ENCODE measurements around the gene STK10.
"Not testable (repeated sequence)": the region's sequence is repeated elsewhere in the genome, so short reads cannot be mapped to it uniquely, and the experiment has no call there.

STK10 gene

GRCh38 chr5:172038167-172038566 is 149.9 kb downstream of the STK10 start:
- H3K36me3 ChIP-seq (ENCODE audit: insufficient read depth, insufficient read length, low read length) = no peaks in the 10 kb centered on the region
- no peaks in the 10 kb centered on the region for H3K27me3 ChIP-seq (ENCODE audit: insufficient read depth, insufficient read length)
- H3K9me3 ChIP-seq (ENCODE audit: insufficient read depth, low read length) = no peaks in the 10 kb centered on the region
- no peak for TF ChIP-seq ZNF274 (IDR thresholded peaks at IDR 0.05; ENCODE audit: low read depth, low read length)
- no peak for TF ChIP-seq YY1 (IDR thresholded peaks at IDR 0.05; ENCODE audit: insufficient read depth, insufficient read length)
- TF ChIP-seq SUZ12 (IDR thresholded peaks at IDR 0.05; ENCODE audit: extremely low read depth, insufficient read depth, insufficient read length) = no peak
- no peak overlapping the region for H3K4me3 ChIP-seq (ENCODE audit: insufficient read length, low read depth)
- H3K4me1 ChIP-seq (ENCODE audit: insufficient read depth, insufficient read length) = no peaks in the 10 kb centered on the region
- DNase-seq (ENCODE audit: low read depth, low spot score) = no peak
- H3K9ac ChIP-seq (ENCODE audit: insufficient read length, low read depth) = no peak overlapping the region

GRCh38 chr5:172035049-172035448 is 153.0 kb downstream of the STK10 start:
- no peaks in the 10 kb centered on the region for H3K36me3 ChIP-seq (ENCODE audit: insufficient read depth, insufficient read length, low read length)
- no peak overlapping the region for H3K9ac ChIP-seq (ENCODE audit: insufficient read length, low read depth)
- DNase-seq (ENCODE audit: low read depth, low spot score) = no peak
- H3K4me3 ChIP-seq (ENCODE audit: insufficient read length, low read depth) = no peak overlapping the region
- H3K9me3 ChIP-seq (ENCODE audit: insufficient read depth, low read length) = peaks cover 8% of the 10 kb centered on the region; the same call in 1 of the 2 replicates
- no peaks in the 10 kb centered on the region for H3K27me3 ChIP-seq (ENCODE audit: insufficient read depth, insufficient read length)
- TF ChIP-seq YY1 (IDR thresholded peaks at IDR 0.05; ENCODE audit: insufficient read depth, insufficient read length) (no peak), SUZ12 (IDR thresholded peaks at IDR 0.05; ENCODE audit: extremely low read depth, insufficient read depth, insufficient read length) (no peak), ZNF274 (IDR thresholded peaks at IDR 0.05; ENCODE audit: low read depth, low read length) (no peak)
- H3K4me1 ChIP-seq (ENCODE audit: insufficient read depth, insufficient read length) = no peaks in the 10 kb centered on the region

- no peak for DNase-seq (ENCODE audit: low read depth, low spot score)
- H3K27me3 ChIP-seq (ENCODE audit: insufficient read depth, insufficient read length) = no peaks in the 10 kb centered on the region
- no peaks in the 10 kb centered on the region for H3K4me1 ChIP-seq (ENCODE audit: insufficient read depth, insufficient read length)
- no peak for TF ChIP-seq ZNF274 (IDR thresholded peaks at IDR 0.05; ENCODE audit: low read depth, low read length)
- no peak for TF ChIP-seq SUZ12 (IDR thresholded peaks at IDR 0.05; ENCODE audit: extremely low read depth, insufficient read depth, insufficient read length)
- H3K9ac ChIP-seq (ENCODE audit: insufficient read length, low read depth) = no peak overlapping the region
- peaks cover 8% of the 10 kb centered on the region; the same call in 1 of the 2 replicates for H3K9me3 ChIP-seq (ENCODE audit: insufficient read depth, low read length)
- H3K4me3 ChIP-seq (ENCODE audit: insufficient read length, low read depth) = no peak overlapping the region
- no peaks in the 10 kb centered on the region for H3K36me3 ChIP-seq (ENCODE audit: insufficient read depth, insufficient read length, low read length)
Observed at GRCh38 chr5:172031894-172032461, 156.0 kb downstream of the STK10 start.

GRCh38 chr5:172029876-172030275 is 158.1 kb downstream of the STK10 start:
- Histone ChIP-seq H3K9ac (ENCODE audit: insufficient read length, low read depth) (no peak overlapping the region), H3K27me3 (ENCODE audit: insufficient read depth, insufficient read length) (no peaks in the 10 kb centered on the region), H3K9me3 (ENCODE audit: insufficient read depth, low read length) (peaks cover 8% of the 10 kb centered on the region; the same call in 1 of the 2 replicates), H3K4me3 (ENCODE audit: insufficient read length, low read depth) (no peak overlapping the region), H3K4me1 (ENCODE audit: insufficient read depth, insufficient read length) (no peaks in the 10 kb centered on the region), H3K36me3 (ENCODE audit: insufficient read depth, insufficient read length, low read length) (no peaks in the 10 kb centered on the region)
- TF ChIP-seq ZNF274 (IDR thresholded peaks at IDR 0.05; ENCODE audit: low read depth, low read length) = no peak
- no peak for TF ChIP-seq SUZ12 (IDR thresholded peaks at IDR 0.05; ENCODE audit: extremely low read depth, insufficient read depth, insufficient read length)
- TF ChIP-seq YY1 (IDR thresholded peaks at IDR 0.05; ENCODE audit: insufficient read depth, insufficient read length) = no peak
- no peak for DNase-seq (ENCODE audit: low read depth, low spot score)

GRCh38 chr5:172028167-172028566 is 159.9 kb downstream of the STK10 start:
- no peak for TF ChIP-seq SUZ12 (IDR thresholded peaks at IDR 0.05; ENCODE audit: extremely low read depth, insufficient read depth, insufficient read length)
- TF ChIP-seq YY1 (IDR thresholded peaks at IDR 0.05; ENCODE audit: insufficient read depth, insufficient read length) = no peak
- H3K9me3 ChIP-seq (ENCODE audit: insufficient read depth, low read length) = peaks cover 8% of the 10 kb centered on the region; the same call in 1 of the 2 replicates
- H3K4me1 ChIP-seq (ENCODE audit: insufficient read depth, insufficient read length) = no peaks in the 10 kb centered on the region
- no peak overlapping the region for H3K9ac ChIP-seq (ENCODE audit: insufficient read length, low read depth)
- no peak overlapping the region for H3K4me3 ChIP-seq (ENCODE audit: insufficient read length, low read depth)
- no peaks in the 10 kb centered on the region for H3K36me3 ChIP-seq (ENCODE audit: insufficient read depth, insufficient read length, low read length)
- DNase-seq (ENCODE audit: low read depth, low spot score) = no peak
- no peaks in the 10 kb centered on the region for H3K27me3 ChIP-seq (ENCODE audit: insufficient read depth, insufficient read length)

GRCh38 chr5:172020110-172020786 is 167.8 kb downstream of the STK10 start:
- not testable (repeated sequence) for H3K4me1 ChIP-seq (ENCODE audit: insufficient read depth, insufficient read length); H3K9ac ChIP-seq (ENCODE audit: insufficient read length, low read depth); H3K9me3 ChIP-seq (ENCODE audit: insufficient read depth, low read length); H3K36me3 ChIP-seq (ENCODE audit: insufficient read depth, insufficient read length, low read length); DNase-seq (ENCODE audit: low read depth, low spot score); H3K27me3 ChIP-seq (ENCODE audit: insufficient read depth, insufficient read length); H3K4me3 ChIP-seq (ENCODE audit: insufficient read length, low read depth)

GRCh38 chr5:172015346-172015745 is 172.7 kb downstream of the STK10 start:
- Histone ChIP-seq H3K4me1 (ENCODE audit: insufficient read depth, insufficient read length) (no peaks in the 10 kb centered on the region), H3K4me3 (ENCODE audit: insufficient read length, low read depth) (no peak overlapping the region), H3K9me3 (ENCODE audit: insufficient read depth, low read length) (no peaks in the 10 kb centered on the region), H3K36me3 (ENCODE audit: insufficient read depth, insufficient read length, low read length) (no peaks in the 10 kb centered on the region), H3K9ac (ENCODE audit: insufficient read length, low read depth) (no peak overlapping the region), H3K27me3 (ENCODE audit: insufficient read depth, insufficient read length) (no peaks in the 10 kb centered on the region)
- DNase-seq (ENCODE audit: low read depth, low spot score) = no peak
- TF ChIP-seq ZNF274 (IDR thresholded peaks at IDR 0.05; ENCODE audit: low read depth, low read length) = no peak
- TF ChIP-seq SUZ12 (IDR thresholded peaks at IDR 0.05; ENCODE audit: extremely low read depth, insufficient read depth, insufficient read length) = no peak
- no peak for TF ChIP-seq YY1 (IDR thresholded peaks at IDR 0.05; ENCODE audit: insufficient read depth, insufficient read length)
